ENCODE data around the gene HOXB2.

Gene HOXB2

DNA sequence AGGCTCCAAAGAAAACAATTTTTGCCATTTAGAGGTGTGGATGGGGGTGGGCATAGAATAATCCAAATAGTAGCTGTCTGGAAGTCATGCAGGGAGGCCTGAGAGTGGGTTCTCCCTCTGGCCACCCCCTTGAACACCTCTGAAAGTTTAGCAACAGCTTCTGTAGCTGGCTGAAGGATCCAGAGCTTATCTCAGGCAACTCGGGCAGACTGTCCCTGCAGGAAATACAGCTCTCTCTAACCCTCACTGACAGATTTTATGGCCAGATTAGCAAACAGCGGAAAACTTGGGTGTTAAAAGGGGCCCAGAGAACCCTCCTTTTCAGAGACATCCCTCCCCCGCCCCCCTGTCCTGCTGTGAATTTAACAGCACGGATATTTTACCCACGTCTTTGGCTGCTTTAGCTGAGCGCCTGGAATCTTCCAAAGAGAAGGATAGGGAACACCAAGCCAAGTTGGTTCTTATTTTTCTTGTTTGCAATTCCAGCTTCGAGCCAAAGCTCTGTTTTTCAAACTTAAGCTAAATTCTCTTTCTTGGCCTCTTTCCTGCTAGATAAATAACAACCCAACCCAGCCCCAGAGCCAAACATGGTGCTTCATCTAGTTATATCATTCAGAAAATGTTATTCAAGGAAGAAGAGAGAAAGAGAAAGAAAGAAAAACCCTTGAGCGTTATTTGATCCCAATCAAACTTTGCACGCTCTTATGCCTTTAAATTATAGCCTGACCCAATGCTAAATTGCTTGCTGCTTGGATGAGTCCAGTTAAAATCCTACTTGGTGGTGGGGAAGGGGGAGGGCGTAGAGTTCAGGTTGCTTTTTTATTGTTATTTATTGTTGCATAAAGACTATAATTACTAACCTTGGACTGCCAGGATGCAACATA is 2.3 kb upstream of the HOXB2 start:
- Histone ChIP-seq H3K9me3 (replicated peaks in 1 of 11) (peaks cover 0 to 4% (median 2%) of the 10 kb centered on the region in 11 experiments; a peak in 9 of 22 replicates), H4K20me1 (peaks cover 0 to 78% (median 50%) of the 10 kb centered on the region in 11 experiments; a peak in 18 of 22 replicates), H3K4me3 (no peak overlapping the region), H3K9ac (no peak overlapping the region), H3K4me1 (peaks cover 0 to 8% (median 0%) of the 10 kb centered on the region in 10 experiments; a peak in 4 of 20 replicates), H3K27ac (no peak overlapping the region), H3K27me3 (peaks cover 94 to 100% (median 97%) of the 10 kb centered on the region in 11 experiments), H3K4me2 (no peak overlapping the region), H3K36me3 (no peaks in the 10 kb centered on the region)
- no peak for TF ChIP-seq Cebpa-rat (IDR thresholded peaks at IDR 0.05)

DNA sequence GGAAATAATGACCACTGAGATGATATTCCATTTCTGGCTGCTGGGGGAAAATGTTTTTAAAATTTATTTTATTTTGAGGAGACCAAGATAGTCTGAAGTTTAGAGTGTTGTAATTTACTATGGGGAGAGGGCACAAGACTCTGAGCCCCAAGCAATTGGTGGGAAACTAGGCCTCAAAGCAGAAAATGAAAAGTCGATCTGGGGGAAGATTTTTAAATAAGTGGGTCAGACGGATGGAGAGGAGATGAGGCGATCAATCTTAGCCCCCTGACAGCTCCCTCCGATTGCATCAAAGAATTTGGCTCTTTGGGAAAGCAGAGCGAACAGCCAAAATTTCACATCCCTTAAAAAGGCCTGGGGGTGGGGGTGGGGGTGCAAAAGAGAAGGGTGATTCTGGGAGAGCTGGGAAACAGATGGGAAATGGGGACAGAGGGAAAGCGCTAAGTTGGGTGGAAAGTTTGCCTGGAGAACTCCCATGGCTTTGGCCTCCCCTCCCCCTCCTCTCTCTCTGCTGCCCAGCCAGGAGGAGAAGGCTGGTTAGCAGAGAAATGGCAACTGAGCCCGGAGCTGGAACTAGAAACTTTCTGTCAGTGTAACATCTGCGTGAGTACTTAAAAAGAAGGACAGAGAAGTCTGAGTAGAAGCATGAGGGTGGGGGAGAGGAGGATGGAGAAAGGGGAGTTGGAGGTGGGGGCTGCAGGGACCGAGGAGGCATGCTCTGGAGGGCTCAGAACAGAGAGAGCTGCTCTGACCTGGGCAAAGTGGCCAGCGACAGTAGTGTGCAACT is 1.4 kb upstream of the HOXB2 start:
- Histone ChIP-seq H3K27ac (no peak overlapping the region), H3K4me1 (peaks cover 0 to 8% (median 0%) of the 10 kb centered on the region in 10 experiments; a peak in 4 of 20 replicates), H3K4me2 (no peak overlapping the region), H3K9ac (no peak overlapping the region), H4K20me1 (peaks cover 0 to 86% (median 58%) of the 10 kb centered on the region in 11 experiments; a peak in 18 of 22 replicates), H3K4me3 (no peak overlapping the region), H3K27me3 (peaks cover 95 to 100% (median 97%) of the 10 kb centered on the region in 11 experiments), H3K9me3 (replicated peaks in 1 of 11) (peaks cover 0 to 12% (median 9%) of the 10 kb centered on the region in 11 experiments; a peak in 10 of 22 replicates), H3K36me3 (no peaks in the 10 kb centered on the region)
- TF ChIP-seq Cebpa-rat (IDR thresholded peaks at IDR 0.05): no peak

DNA sequence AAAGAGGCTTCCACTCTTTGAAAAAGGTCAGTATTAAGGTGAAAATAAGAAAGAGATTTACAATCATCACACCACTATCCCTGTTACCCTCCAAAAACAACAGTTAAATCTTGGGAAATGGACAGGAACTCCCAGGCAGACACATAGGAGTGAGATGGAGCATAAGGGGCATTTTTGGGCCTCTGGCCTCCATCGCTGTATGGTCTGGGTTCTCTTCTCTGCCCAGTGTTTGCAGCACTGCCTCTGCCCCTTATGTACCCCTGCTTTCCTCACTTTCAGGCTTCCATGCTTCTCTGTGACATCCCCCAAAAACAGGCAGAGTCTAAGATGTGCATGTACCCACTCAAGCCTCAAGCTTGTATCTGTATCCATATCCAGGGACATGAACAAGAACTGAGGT is 630 bp upstream of the HOXB2 start:
- Histone ChIP-seq H3K27me3 (peaks cover 100% of the 10 kb centered on the region in 11 experiments), H3K4me1 (peaks cover 0 to 8% (median 0%) of the 10 kb centered on the region in 10 experiments; a peak in 4 of 20 replicates), H3K9me3 (replicated peaks in 1 of 11) (peaks cover 0 to 12% (median 9%) of the 10 kb centered on the region in 11 experiments; a peak in 10 of 22 replicates), H3K36me3 (no peaks in the 10 kb centered on the region), H3K4me2 (no peak overlapping the region), H4K20me1 (peaks cover 0 to 89% (median 61%) of the 10 kb centered on the region in 11 experiments; a peak in 18 of 22 replicates), H3K27ac (no peak overlapping the region), H3K4me3 (no peak overlapping the region), H3K9ac (no peak overlapping the region)
- TF ChIP-seq Cebpa-rat (IDR thresholded peaks at IDR 0.05): no peak

DNA sequence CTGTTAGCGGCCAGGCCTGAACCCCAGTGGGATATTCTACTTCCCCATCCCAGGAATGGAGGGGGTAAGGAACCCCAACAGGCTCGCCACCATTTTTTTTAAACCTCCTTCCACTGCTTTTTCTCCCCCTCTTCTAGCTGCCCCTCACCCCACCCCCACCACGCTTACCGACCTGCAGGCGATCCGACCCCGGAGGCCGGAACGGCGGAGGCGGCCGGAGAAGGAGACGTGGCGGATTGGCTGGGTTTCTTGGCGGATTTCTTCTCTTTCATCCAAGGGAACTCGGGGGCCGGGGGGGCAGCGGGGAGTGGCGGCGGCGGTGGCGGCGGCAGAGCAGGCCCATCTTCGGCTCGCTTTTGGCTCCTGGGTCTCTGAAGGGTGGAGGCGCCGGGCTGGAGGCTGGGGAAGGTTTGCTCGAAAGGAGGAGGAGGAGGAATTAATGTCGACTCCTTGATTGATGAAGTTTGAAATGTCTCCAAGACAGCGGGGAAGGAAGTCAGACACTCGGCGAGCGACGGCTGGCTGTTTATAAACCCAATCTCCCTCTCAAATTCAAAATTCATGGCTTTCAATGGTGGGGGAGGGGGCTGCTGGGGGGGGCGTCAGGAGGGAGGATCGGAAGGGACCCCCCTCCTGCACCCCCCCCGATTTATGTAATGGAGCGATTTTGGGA is 424 bp downstream of the HOXB2 start:
- Histone ChIP-seq H3K4me3 (peak overlapping the region in 1 of 10 experiments; percentile 23; a peak in 1 of 20 replicates), H3K27me3 (peaks cover 100% of the 10 kb centered on the region in 11 experiments), H3K9ac (no peak overlapping the region), H3K27ac (no peak overlapping the region), H3K4me2 (peak overlapping the region in 2 of 11 experiments; percentile 44 to 56; a peak in 4 of 22 replicates), H3K4me1 (peaks cover 0 to 8% (median 0%) of the 10 kb centered on the region in 10 experiments; a peak in 4 of 20 replicates), H4K20me1 (peaks cover 0 to 81% (median 53%) of the 10 kb centered on the region in 11 experiments; a peak in 18 of 22 replicates), H3K9me3 (replicated peaks in 1 of 11) (peaks cover 0 to 12% (median 9%) of the 10 kb centered on the region in 11 experiments; a peak in 10 of 22 replicates), H3K36me3 (no peaks in the 10 kb centered on the region)
- TF ChIP-seq Cebpa-rat (IDR thresholded peaks at IDR 0.05): no peak

DNA sequence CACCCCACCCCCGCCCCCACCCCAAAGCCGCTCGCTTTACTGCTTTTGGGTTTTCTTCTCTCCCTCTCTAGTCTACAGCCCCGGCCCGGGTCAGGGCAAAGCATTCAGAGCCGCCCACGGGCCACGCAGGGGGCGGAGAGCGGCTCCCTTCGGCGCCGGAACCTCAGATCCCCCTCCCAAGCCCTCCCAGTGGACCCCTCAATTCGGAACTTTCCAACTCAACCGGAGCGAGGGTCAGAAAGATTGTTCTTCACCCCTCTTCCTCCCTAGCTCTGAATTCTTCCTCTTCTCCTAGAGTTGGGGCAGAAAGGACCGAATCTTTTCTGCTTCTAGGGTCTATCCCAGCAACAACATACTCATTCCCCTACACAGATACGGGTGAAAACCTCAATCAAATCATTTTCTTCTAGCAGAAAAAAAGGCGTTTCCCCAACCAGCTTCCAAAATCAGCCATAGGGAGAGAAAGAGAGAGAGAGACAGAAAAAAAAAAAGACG is 1.0 kb downstream of the HOXB2 start:
- no peak overlapping the region for H3K9ac ChIP-seq
- peaks cover 0 to 78% (median 57%) of the 10 kb centered on the region in 11 experiments; a peak in 18 of 22 replicates for H4K20me1 ChIP-seq
- H3K36me3 ChIP-seq: no peaks in the 10 kb centered on the region
- H3K4me2 ChIP-seq: peak overlapping the region in 2 of 11 experiments; percentile 44 to 56; a peak in 3 of 22 replicates
- no peak overlapping the region for H3K27ac ChIP-seq
- peaks cover 0 to 12% (median 9%) of the 10 kb centered on the region in 11 experiments; a peak in 10 of 22 replicates for H3K9me3 ChIP-seq (replicated peaks in 1 of 11)
- peaks cover 0 to 8% (median 0%) of the 10 kb centered on the region in 10 experiments; a peak in 4 of 20 replicates for H3K4me1 ChIP-seq
- peaks cover 100% of the 10 kb centered on the region in 11 experiments for H3K27me3 ChIP-seq
- H3K4me3 ChIP-seq: no peak overlapping the region; a peak in 1 of 20 replicates
- TF ChIP-seq Cebpa-rat (IDR thresholded peaks at IDR 0.05): no peak

DNA sequence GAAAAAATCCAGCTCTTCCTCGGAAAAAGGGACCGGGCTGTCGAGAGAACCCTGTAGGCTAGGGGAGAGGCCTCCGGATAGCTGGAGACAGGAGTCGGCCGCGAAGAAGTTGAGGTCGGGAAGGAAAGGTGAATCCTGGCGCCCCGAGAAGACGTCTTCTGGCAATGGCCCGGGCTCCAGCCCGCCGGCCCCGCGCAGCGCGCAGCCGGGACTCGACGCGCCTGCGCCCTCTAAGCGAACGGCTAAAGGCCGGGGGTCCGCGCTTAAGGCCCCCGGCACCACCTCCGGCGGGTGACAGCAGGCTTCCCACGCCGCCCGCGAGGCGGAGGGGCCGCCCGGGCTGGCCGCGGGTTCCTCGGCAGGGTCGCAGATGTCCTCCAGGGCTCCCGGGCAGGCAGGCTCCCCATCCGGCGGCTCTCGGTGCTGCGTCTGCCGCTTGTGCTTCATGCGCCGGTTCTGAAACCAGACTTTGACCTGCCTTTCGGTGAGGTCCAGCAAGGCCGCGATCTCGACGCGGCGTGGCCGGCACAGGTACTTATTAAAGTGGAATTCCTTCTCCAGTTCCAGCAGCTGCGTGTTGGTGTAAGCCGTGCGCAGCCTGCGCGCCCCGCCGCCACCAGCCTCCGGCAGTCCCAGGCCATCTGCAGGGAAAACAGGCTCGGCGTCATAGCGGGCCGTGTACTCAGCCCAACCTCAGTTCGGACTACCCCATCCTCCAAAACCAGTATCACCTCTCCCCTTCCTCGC is 1.6 kb downstream of the HOXB2 start:
- no peaks in the 10 kb centered on the region for H3K36me3 ChIP-seq
- H3K4me1 ChIP-seq: peaks cover 0 to 8% (median 0%) of the 10 kb centered on the region in 10 experiments; a peak in 4 of 20 replicates
- H3K9me3 ChIP-seq (replicated peaks in 1 of 11): peaks cover 0 to 12% (median 9%) of the 10 kb centered on the region in 11 experiments; a peak in 10 of 22 replicates
- H3K4me3 ChIP-seq: peak overlapping the region in 4 of 10 experiments; percentile 35 to 43 (median 38); a peak in 6 of 20 replicates
- H3K27ac ChIP-seq: no peak overlapping the region
- H4K20me1 ChIP-seq: peaks cover 0 to 73% (median 57%) of the 10 kb centered on the region in 11 experiments; a peak in 18 of 22 replicates
- peaks cover 98 to 100% (median 100%) of the 10 kb centered on the region in 11 experiments for H3K27me3 ChIP-seq
- no peak overlapping the region for H3K9ac ChIP-seq
- H3K4me2 ChIP-seq: peak overlapping the region in 10 of 11 experiments; percentile 3 to 72 (median 30); a peak in 11 of 22 replicates
- TF ChIP-seq Cebpa-rat (IDR thresholded peaks at IDR 0.05): no peak

DNA sequence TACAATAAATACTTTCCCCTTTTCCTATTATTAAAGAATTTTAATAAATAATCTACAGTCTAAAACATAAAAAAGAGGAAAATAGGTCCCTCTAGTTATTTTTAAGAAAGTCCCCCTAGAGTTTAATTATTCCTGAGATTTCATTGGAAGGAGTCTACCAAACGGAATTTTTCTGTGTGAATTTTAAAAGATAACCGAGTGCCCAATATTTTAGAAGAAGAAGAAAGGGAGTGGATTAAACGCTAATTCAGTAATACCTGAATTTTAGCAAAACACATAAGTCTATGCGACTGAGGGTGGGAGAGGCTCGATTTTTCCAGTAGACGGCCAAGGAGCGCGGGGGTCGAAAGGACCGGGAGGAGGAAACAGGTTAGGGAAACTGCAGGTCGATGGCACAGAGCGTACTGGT is 2.2 kb downstream of the HOXB2 start:
- H3K27me3 ChIP-seq: peaks cover 98 to 100% (median 100%) of the 10 kb centered on the region in 11 experiments
- peaks cover 0 to 71% (median 55%) of the 10 kb centered on the region in 11 experiments; a peak in 18 of 22 replicates for H4K20me1 ChIP-seq
- TF ChIP-seq Cebpa-rat (IDR thresholded peaks at IDR 0.05): no peak
- peaks cover 0 to 8% (median 0%) of the 10 kb centered on the region in 10 experiments; a peak in 4 of 20 replicates for H3K4me1 ChIP-seq
- no peak overlapping the region for H3K9ac ChIP-seq
- H3K27ac ChIP-seq: no peak overlapping the region
- H3K4me3 ChIP-seq: peak overlapping the region in 3 of 10 experiments; percentile 38 to 43 (median 38); a peak in 2 of 20 replicates
- H3K4me2 ChIP-seq: peak overlapping the region in 2 of 11 experiments; percentile 59 to 72; a peak in 4 of 22 replicates
- peaks cover 0 to 12% (median 9%) of the 10 kb centered on the region in 11 experiments; a peak in 10 of 22 replicates for H3K9me3 ChIP-seq (replicated peaks in 1 of 11)
- H3K36me3 ChIP-seq: no peaks in the 10 kb centered on the region

Measured in BLaER1 treated with 17β-estradiol and CSF1 and Interleukin-3, amounts not matched to agents 10 nM and 100 nM (cell line).